Astrocyte (in vitro differentiated cells and primary cell): ENCODE data around the gene NAMPT.

Experiments
- EZH2 ChIP-seq: IDR thresholded peaks from 2 replicates; pipeline ENCODE4 v1.6.1; 2012; ENCODE audit warnings: mild to moderate bottlenecking, low read length, inconsistent platforms; ENCODE audit not compliant: insufficient read depth
- TF ChIP-seq, protein P1 (sequence below): IDR thresholded peaks from 2 replicates; pipeline ENCODE4 v1.5.1; 2011; ENCODE audit warnings: low read depth, mild to moderate bottlenecking, inconsistent platforms, low read length, moderate library complexity; ENCODE audit not compliant: insufficient read depth

- TF ChIP-seq, protein P1, sequence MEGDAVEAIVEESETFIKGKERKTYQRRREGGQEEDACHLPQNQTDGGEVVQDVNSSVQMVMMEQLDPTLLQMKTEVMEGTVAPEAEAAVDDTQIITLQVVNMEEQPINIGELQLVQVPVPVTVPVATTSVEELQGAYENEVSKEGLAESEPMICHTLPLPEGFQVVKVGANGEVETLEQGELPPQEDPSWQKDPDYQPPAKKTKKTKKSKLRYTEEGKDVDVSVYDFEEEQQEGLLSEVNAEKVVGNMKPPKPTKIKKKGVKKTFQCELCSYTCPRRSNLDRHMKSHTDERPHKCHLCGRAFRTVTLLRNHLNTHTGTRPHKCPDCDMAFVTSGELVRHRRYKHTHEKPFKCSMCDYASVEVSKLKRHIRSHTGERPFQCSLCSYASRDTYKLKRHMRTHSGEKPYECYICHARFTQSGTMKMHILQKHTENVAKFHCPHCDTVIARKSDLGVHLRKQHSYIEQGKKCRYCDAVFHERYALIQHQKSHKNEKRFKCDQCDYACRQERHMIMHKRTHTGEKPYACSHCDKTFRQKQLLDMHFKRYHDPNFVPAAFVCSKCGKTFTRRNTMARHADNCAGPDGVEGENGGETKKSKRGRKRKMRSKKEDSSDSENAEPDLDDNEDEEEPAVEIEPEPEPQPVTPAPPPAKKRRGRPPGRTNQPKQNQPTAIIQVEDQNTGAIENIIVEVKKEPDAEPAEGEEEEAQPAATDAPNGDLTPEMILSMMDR: no peak
- TF ChIP-seq EZH2: no peak
Measured at GRCh38 chr7:106289848-106290247, 5.1 kb upstream of the NAMPT start.
